ENCODE results near the gene S100A13. TPM values are rescaled to one million over a fixed set of nuclear protein-coding genes. Genes with fewer than 3 reads are reported as not detected.
A peak's percentile ranks its signal among the peaks of the same experiment; 100 is the strongest.

S100A13 gene
- polyA plus RNA-seq, 1 experiment = 310 TPM

- ChIA-PET POLR2A (interaction anchor here (1.1 kb wide), 1 partner anchor 16 kb away, joined by 4 read pairs; no protein-coding TSS in a partner anchor), CTCF (interaction anchor here (0.6 to 9.3 kb wide), 5 partner anchors 12 to 76 kb away, joined by 3 to 80 read pairs (median 7); partner anchors contain the start of genes S100A1 and S100A13)
- DNase-seq (ENCODE audit: low read depth, low spot score) = no peak
- no peak for TF ChIP-seq CTCF (IDR thresholded peaks at IDR 0.05; ENCODE audit: low read depth, low read length)
- H3K4me3 ChIP-seq (ENCODE audit: low read depth, low read length) = peak overlapping the region; percentile 57
- no peaks in the 10 kb centered on the region for H3K27me3 ChIP-seq (ENCODE audit: control insufficient read depth, insufficient read depth, low read length)
- H3K27ac ChIP-seq (ENCODE audit: low read depth, low read length) = peak overlapping the region; percentile 90
- no peaks in the 10 kb centered on the region for H3K9me3 ChIP-seq (ENCODE audit: control insufficient read depth, insufficient read depth, low read length)
Measured at GRCh38 chr1:153608742-153609584, 18.3 kb downstream of the S100A13 start.

- TF ChIP-seq CTCF (IDR thresholded peaks at IDR 0.05; ENCODE audit: low read depth, low read length) = no peak
- Histone ChIP-seq H3K27me3 (ENCODE audit: control insufficient read depth, insufficient read depth, low read length) (no peaks in the 10 kb centered on the region), H3K9me3 (ENCODE audit: control insufficient read depth, insufficient read depth, low read length) (no peaks in the 10 kb centered on the region), H3K27ac (ENCODE audit: low read depth, low read length) (peak overlapping the region; percentile 90), H3K4me3 (ENCODE audit: low read depth, low read length) (peak overlapping the region; percentile 57)
- ChIA-PET CTCF (interaction anchor here (2.1 kb wide), 1 partner anchor 36 kb away, joined by 7 read pairs; no protein-coding TSS in a partner anchor), POLR2A (no interaction called here)
- DNase-seq (ENCODE audit: low read depth, low spot score) = no peak
Measured at GRCh38 chr1:153608089-153608682, 19.1 kb downstream of the S100A13 start.

- TF ChIP-seq CTCF (IDR thresholded peaks at IDR 0.05; ENCODE audit: low read depth, low read length) = no peak
- Histone ChIP-seq H3K27ac (ENCODE audit: low read depth, low read length) (no peak overlapping the region), H3K4me3 (ENCODE audit: low read depth, low read length) (no peak overlapping the region), H3K27me3 (ENCODE audit: control insufficient read depth, insufficient read depth, low read length) (no peaks in the 10 kb centered on the region), H3K9me3 (ENCODE audit: control insufficient read depth, insufficient read depth, low read length) (no peaks in the 10 kb centered on the region)
- POLR2A ChIA-PET = no interaction called here
- no peak for DNase-seq (ENCODE audit: low read depth, low spot score)
- CTCF ChIA-PET = interaction anchor here (2.1 kb wide), 1 partner anchor 35 kb away, joined by 7 read pairs; no protein-coding TSS in a partner anchor
Measured at GRCh38 chr1:153607381-153607780, 19.9 kb downstream of the S100A13 start.

- TF ChIP-seq CTCF (IDR thresholded peaks at IDR 0.05; ENCODE audit: low read depth, low read length) = no peak
- no peak overlapping the region for H3K4me3 ChIP-seq (ENCODE audit: low read depth, low read length)
- CTCF ChIA-PET = no interaction called here
- no peaks in the 10 kb centered on the region for H3K27me3 ChIP-seq (ENCODE audit: control insufficient read depth, insufficient read depth, low read length)
- DNase-seq (ENCODE audit: low read depth, low spot score) = no peak
- H3K27ac ChIP-seq (ENCODE audit: low read depth, low read length) = no peak overlapping the region
- POLR2A ChIA-PET = no interaction called here
- H3K9me3 ChIP-seq (ENCODE audit: control insufficient read depth, insufficient read depth, low read length) = no peaks in the 10 kb centered on the region
Measured at GRCh38 chr1:153606194-153606593, 21.1 kb downstream of the S100A13 start.

- no peak for TF ChIP-seq CTCF (IDR thresholded peaks at IDR 0.05; ENCODE audit: low read depth, low read length)
- ChIA-PET POLR2A (interaction anchor here (0.6 to 1.2 kb wide), 2 partner anchors 25 to 98 kb away, joined by 3 to 4 read pairs; partner anchors contain the start of gene S100A13), CTCF (interaction anchor here (1.6 to 2.3 kb wide), 2 partner anchors 31 to 32 kb away, joined by 7 read pairs; no protein-coding TSS in a partner anchor)
- no peak for DNase-seq (ENCODE audit: low read depth, low spot score)
- Histone ChIP-seq H3K9me3 (ENCODE audit: control insufficient read depth, insufficient read depth, low read length) (no peaks in the 10 kb centered on the region), H3K27ac (ENCODE audit: low read depth, low read length) (no peak overlapping the region), H3K4me3 (ENCODE audit: low read depth, low read length) (no peak overlapping the region), H3K27me3 (ENCODE audit: control insufficient read depth, insufficient read depth, low read length) (no peaks in the 10 kb centered on the region)
Measured at GRCh38 chr1:153602749-153603148, 24.6 kb downstream of the S100A13 start.

Measured in AG04450 (cell line).